ENCODE results near the gene HLF.

Gene HLF

DNA sequence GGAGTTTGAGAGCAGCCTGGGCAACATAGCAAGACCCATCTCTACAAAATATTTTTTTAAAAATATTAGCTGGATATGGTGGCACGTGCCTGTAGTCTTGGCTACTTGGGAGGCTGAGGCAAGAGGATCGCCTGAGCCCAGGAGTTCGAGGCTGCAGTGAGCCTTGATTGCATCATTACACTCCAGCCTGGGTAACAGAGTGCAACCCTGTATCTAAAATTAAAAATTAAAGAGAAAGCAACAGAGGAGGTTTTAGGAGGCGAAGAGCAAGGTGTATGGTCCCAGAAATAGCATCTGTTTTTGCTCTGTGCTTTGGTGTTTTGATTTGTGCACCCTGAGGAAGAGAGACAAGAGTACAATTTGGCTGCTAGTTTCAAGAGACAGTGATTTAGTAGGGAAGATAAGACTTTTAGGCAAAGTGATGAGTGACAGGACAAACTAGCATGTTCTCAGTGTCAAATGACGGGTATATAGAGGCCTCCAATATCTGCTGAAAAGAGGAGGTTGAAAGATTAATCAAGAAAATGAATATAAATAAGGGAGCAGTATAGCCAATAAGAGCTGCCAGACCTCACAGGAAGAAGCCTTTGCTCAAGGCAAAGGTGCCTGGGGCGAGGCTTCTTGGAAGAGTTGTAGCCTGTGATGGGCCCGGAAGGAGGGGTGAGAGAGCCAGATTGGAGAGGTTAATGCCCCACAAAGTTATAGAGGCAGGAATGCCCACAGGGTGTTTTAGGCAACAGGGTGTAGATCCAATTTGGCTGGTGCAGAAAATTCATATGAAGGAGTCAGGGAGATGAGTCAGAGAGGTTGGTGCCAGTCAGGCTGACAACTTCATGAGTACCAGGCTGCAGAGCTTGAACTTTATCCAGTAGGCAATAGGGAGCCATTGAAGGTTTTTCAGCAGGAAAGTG, 11.4 kb downstream of the HLF start:
- no peak for DNase-seq

- DNase-seq, result no peak
These were observed 13.6 kb downstream of the HLF start for GRCh38 chr17:55278173-55278961.

- no peak for DNase-seq
These were observed 14.4 kb downstream of the HLF start for GRCh38 chr17:55279203-55279602.

GRCh38 chr17:55279788-55280187, 15.0 kb downstream of the HLF start:
- DNase-seq, result no peak

GRCh38 chr17:55280212-55280611, 15.5 kb downstream of the HLF start:
- no peak for DNase-seq

DNA sequence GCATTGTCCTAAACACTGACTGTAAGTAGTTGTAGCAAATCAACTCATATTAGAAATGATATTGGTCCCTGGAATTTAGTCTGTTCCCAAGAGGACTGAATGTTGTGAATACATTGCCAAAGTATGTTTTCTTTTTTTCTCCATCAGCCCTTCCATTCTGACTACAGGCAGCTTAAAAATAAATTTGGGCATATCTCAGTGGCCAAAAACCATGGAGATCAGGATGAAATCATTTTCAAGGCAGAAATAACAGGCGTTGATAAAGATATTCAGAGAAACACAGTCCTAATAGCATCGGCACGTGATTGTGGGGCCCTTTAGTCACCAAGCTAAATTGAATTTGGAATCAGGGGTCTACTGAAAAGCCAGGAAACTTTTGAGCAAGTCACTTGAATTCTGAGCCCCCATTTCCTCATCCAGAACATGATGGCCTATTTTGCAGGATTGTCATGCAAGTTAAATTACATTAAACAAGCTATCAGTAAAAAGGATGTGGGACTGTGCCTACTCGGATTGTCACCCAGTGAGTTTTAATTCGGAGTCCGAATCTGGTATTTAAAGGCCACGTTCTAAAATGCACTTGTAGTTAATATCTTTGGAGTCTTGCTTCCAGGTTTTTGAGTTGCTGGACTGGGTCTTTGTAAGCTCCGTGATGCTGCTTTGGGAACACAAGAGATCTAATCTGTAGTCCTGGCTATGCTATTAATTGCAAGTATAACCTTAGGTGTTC, 17.1 kb downstream of the HLF start:
- DNase-seq, result no peak

DNA sequence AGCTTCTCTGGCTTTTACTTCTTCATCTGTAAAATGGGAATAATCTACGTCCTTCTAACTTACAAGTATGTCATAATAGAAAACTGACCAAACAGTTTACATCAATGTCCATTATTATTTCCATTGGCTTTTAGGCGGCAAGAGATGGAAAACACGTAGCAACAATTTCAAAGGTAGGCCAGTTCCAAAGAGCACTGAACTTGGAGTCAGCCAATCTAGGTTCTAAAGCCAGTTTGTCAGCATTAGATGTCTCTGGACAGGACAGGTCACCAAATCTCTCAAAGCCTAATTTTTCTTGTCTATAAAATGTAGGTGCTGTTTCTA, 17.6 kb downstream of the HLF start:
- no peak for DNase-seq

GRCh38 chr17:55282741-55283140, 18.0 kb downstream of the HLF start:
- DNase-seq, result no peak

DNA sequence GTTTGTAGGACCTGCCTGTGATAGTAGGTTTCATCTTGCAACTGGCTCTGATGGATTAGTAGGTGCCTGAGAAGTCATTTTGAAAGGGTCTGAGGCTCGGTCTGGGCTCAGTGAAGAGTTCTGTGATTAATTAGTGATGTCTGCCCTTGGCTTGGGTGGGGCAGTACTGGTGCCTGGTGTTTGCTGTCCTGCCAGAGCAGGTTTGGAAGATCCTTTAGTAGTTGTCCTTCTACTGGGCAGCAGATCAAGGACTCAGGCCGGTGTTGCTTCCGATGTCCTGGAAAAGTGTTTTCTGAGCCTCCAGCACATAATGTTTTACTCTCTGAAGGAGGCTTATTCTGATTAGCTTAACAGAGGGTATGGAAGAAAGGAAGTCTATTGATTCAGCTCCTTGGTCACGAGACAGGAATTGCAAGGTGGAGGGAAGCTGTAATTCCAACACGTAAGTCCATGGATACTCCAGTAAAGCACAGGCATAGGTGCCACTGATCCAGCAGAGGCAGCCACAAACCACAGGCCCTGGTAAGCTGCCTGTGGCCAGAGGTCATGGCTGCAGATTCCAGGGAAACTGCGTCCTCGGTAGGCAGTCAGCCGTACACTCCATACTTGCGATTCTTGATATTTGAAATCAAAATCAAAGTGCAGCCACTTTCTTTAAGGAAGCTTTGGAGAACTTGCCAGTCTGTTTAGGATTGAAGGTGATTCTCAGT, 18.7 kb downstream of the HLF start:
- no peak for DNase-seq

DNA sequence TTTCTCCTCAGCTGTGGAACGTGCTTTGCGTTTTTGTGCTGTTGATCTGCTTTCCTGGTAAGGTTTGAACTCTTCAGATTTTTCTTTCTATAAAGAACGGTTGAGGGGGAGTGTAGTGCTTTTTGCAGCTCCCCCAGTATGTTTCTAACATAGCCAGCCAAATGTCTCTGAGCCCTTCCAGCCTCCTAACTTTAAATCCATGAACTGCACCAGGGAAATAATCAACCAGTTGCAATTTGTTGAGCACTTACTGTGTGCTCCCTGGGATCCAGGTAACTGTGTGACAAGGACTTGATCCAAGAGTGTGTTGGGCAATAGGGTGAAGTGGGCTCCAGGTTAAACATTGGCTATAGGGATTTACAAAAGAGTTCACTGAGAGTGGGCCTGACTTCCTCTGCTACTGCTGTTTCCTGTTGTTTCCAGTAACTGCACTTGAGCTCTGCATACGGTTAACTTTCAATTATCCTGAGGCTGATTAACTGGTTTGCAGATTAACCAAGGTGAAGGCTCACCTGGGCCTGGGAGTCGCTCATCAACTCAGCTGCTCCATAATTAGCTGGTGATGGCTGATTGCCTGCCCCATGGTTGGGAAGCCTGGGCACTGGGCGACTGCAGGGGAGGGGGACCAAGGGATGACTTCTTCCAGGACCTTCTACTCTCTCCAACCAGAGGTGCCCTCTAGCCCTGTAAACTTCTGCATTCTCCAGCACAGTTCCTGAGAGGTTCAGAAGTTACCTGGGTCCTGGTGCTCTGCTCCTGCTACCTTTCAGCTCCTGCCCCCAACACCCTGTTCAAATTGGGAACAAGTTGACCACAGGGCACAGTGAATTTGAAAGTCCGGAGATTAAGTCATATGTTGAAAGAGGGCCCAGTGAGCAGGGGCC, 19.5 kb downstream of the HLF start:
- DNase-seq, result no peak

DNA sequence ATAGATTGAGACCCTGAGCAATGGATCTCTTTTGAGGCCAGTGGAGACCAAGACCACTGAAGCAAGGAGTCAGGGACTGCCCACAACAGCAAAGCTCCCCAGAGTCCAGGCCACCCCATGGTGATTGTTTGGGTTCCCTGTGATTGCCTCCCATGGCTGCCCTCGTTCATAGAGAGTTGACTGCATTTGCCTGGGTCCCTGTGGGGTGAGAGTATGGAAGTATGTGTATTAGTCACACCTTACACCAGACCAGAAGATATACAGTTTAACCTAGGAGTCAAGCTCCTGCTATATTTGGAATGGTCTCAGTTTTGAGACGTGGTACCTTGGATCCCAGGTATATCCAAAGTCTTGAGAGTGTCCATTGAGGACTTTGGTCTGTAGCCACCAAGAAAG, 20.2 kb downstream of the HLF start:
- DNase-seq, result no peak

DNA sequence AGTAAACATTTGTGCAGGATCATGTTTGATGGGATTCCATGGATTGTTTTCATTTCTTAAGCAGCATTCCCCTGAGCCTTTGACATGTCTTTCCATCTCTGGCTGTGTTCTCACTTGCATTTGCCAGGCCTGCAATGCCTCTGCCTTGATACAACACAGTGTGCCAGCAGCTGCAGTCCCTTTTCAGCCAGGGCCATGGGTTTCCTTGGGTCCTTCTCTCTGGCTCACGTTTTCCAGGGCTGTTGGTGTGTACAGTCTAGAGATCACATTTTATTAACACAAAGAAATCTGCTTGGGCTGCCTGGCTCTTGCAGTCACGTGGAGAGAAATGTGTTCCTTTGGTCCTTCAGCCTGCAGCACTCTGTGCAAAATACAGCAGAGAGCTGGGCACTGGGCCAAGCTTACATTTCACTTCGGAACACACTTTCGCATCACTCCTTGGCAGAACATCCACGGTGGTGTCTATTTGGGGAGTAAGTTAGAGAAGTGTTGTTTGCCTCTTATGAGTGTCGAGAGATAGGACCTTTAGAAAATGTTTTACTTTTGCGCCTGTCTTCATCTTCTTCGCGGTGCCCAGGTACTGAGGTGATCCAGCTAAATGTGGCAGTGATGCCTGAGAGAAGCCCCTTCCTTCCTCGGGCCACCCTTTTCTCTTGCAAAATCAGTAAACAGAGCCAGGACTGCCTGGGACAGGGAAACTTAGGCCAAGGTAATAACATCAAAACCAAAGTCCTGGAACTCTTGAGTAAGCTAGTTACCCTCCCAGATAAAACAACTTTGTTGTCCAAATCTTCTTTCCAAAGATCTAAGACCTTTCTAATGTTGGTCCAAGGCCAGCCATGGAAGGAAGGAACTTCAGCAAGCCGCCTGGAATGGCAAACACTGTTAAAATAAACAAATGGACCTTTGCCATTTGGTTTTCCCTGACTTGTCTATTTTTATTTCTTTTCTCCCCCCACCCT, 20.9 kb downstream of the HLF start:
- DNase-seq, result no peak

GRCh38 chr17:55286681-55287589, 22.2 kb downstream of the HLF start:
- DNase-seq, result no peak

- no peak for DNase-seq
These were observed 23.8 kb downstream of the HLF start for GRCh38 chr17:55288356-55289105.

DNA sequence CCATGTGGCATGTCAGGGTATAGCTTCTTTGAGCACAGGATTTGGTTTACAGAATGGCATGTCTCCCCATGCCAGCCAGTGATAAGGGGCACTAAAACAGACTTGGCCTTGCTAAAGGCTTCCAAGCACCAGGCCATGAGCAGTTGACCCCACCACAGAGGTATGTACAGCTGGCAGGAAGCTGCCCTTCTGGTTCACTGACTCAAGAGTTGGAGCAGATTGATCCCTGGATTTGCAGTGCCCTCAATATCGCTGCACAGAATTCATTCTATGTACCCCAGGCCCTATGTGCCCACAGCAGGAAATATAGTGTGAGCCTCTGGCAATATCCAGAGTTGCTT, 24.3 kb downstream of the HLF start:
- no peak for DNase-seq

GRCh38 chr17:55289978-55290377, 25.2 kb downstream of the HLF start:
- DNase-seq, result no peak

- no peak for DNase-seq
These were observed 25.8 kb downstream of the HLF start for GRCh38 chr17:55290492-55291113.

DNA sequence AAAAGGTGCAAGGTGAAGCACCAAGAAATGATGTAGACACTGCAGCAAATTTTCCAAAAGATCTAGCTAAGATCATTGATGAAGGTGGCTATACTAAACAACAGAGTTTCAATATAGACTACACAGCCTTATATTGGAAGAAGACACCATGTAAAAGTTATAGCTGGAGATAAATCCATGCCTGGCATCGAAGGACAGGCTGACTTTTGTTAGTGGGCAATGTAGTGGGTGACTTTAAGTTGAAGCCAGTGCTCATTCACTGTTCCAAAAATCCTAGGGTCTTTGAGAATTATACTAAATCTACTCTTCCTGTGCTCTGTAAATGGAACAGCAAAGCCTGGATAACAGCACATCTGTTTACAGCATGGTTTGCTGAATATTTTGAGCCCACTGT, 26.4 kb downstream of the HLF start:
- no peak for DNase-seq

All from retina (tissue), 1 donor.